IPS DF 6.9 (cell line): Measurements from ENCODE around the gene TNFAIP8L1.

Experiments used
- DNase-seq: peaks from one replicate; pipeline ENCODE4 v3.0.0-alpha.2; 2013; ENCODE audit warnings: low read depth, low spot score
- H3K27ac ChIP-seq: one replicate; pipeline ENCODE4 v1.5.1; 2013; ENCODE audit warnings: low read length, control low read depth
- H3K27me3 ChIP-seq: 2 replicates; pipeline ENCODE4 v1.6.1; 2013; ENCODE audit warnings: mild to moderate bottlenecking, low read length; ENCODE audit not compliant: control insufficient read depth, insufficient read depth
- H3K36me3 ChIP-seq: 2 replicates; pipeline ENCODE4 v1.6.1; 2013; ENCODE audit warnings: low read length; ENCODE audit not compliant: control insufficient read depth, insufficient read depth
- H3K4me1 ChIP-seq: 2 replicates; pipeline ENCODE4 v1.6.1; 2013; ENCODE audit warnings: low read length; ENCODE audit not compliant: control insufficient read depth, insufficient read depth
- H3K4me3 ChIP-seq: 2 replicates; pipeline ENCODE4 v1.5.1; 2013; ENCODE audit warnings: mild to moderate bottlenecking, low read length
- H3K9me3 ChIP-seq: 2 replicates; pipeline ENCODE4 v1.6.1; 2013; ENCODE audit warnings: low read length, inconsistent platforms; ENCODE audit not compliant: control insufficient read depth, insufficient read depth
- WGBS: extraction: QIAGEN DNeasy Blood & Tissue Kit; methylation state at CpG from one replicate; pipeline ENCODE4 v1.1.7; 2013; ENCODE audit warnings: mixed read lengths, missing lambda C conversion rate; ENCODE audit not compliant: insufficient read length, insufficient coverage; 5-methylcytosine and 5-hydroxymethylcytosine counted together

The TNFAIP8L1 gene

GRCh38 chr19:4636151-4636717 is 3.1 kb upstream of the TNFAIP8L1 start:
- no peaks in the 10 kb centered on the region for H3K36me3 ChIP-seq
- no peaks in the 10 kb centered on the region for H3K4me1 ChIP-seq
- peak overlapping the region; percentile 43; the same call in 1 of the 2 replicates for H3K4me3 ChIP-seq
- no peaks in the 10 kb centered on the region for H3K9me3 ChIP-seq
- no peaks in the 10 kb centered on the region for H3K27me3 ChIP-seq
- WGBS, result no CpG with 5 or more reads among the region's 43 CpGs
- H3K27ac ChIP-seq, result no peak overlapping the region
- no peak for DNase-seq

- H3K4me3 ChIP-seq, result no peak overlapping the region
These were observed 2.6 kb upstream of the TNFAIP8L1 start for GRCh38 chr19:4636761-4637160.

GRCh38 chr19:4638317-4638716 is 999 bp upstream of the TNFAIP8L1 start:
- no peaks in the 10 kb centered on the region for H3K4me1 ChIP-seq
- no CpG with 5 or more reads among the region's 11 CpGs for WGBS
- no peaks in the 10 kb centered on the region for H3K27me3 ChIP-seq
- H3K27ac ChIP-seq, result no peak overlapping the region
- no peak overlapping the region for H3K4me3 ChIP-seq
- no peaks in the 10 kb centered on the region for H3K36me3 ChIP-seq
- no peaks in the 10 kb centered on the region for H3K9me3 ChIP-seq
- DNase-seq, result no peak

More at GRCh38 chr19:4636761-4637160, 2.6 kb upstream of the TNFAIP8L1 start:
- Histone ChIP-seq H3K27ac (no peak overlapping the region), H3K27me3 (no peaks in the 10 kb centered on the region), H3K4me1 (no peaks in the 10 kb centered on the region), H3K9me3 (no peaks in the 10 kb centered on the region), H3K36me3 (no peaks in the 10 kb centered on the region)
- no CpG with 5 or more reads among the region's 8 CpGs for WGBS
- no peak for DNase-seq

- Histone ChIP-seq H3K27ac (no peak overlapping the region), H3K27me3 (no peaks in the 10 kb centered on the region), H3K9me3 (no peaks in the 10 kb centered on the region), H3K36me3 (no peaks in the 10 kb centered on the region), H3K4me1 (no peaks in the 10 kb centered on the region), H3K4me3 (peak overlapping the region; percentile 55)
- WGBS, result no CpG with 5 or more reads among the region's 39 CpGs
- DNase-seq, result no peak
These were observed 373 bp downstream of the TNFAIP8L1 start for GRCh38 chr19:4639531-4640246.

GRCh38 chr19:4640247-4641000 is 1.1 kb downstream of the TNFAIP8L1 start:
- Histone ChIP-seq H3K4me3 (no peak overlapping the region), H3K9me3 (no peaks in the 10 kb centered on the region), H3K27ac (no peak overlapping the region), H3K4me1 (no peaks in the 10 kb centered on the region), H3K27me3 (no peaks in the 10 kb centered on the region), H3K36me3 (no peaks in the 10 kb centered on the region)
- no CpG with 5 or more reads among the region's 17 CpGs for WGBS
- DNase-seq, result no peak

GRCh38 chr19:4641132-4641531 is 1.8 kb downstream of the TNFAIP8L1 start:
- DNase-seq, result no peak
- no CpG with 5 or more reads among the region's 14 CpGs for WGBS
- H3K27ac ChIP-seq, result no peak overlapping the region
- no peaks in the 10 kb centered on the region for H3K27me3 ChIP-seq
- H3K4me3 ChIP-seq, result no peak overlapping the region
- no peaks in the 10 kb centered on the region for H3K9me3 ChIP-seq
- no peaks in the 10 kb centered on the region for H3K36me3 ChIP-seq
- H3K4me1 ChIP-seq, result no peaks in the 10 kb centered on the region

GRCh38 chr19:4642625-4643024 is 3.3 kb downstream of the TNFAIP8L1 start:
- Histone ChIP-seq H3K9me3 (no peaks in the 10 kb centered on the region), H3K4me3 (no peak overlapping the region), H3K36me3 (no peaks in the 10 kb centered on the region), H3K27ac (no peak overlapping the region), H3K27me3 (no peaks in the 10 kb centered on the region), H3K4me1 (no peaks in the 10 kb centered on the region)
- no peak for DNase-seq
- WGBS, result no CpG with 5 or more reads among the region's 6 CpGs

GRCh38 chr19:4645718-4646117 is 6.4 kb downstream of the TNFAIP8L1 start:
- WGBS, result no CpG with 5 or more reads among the region's 4 CpGs

GRCh38 chr19:4647676-4648644 is 8.6 kb downstream of the TNFAIP8L1 start:
- no CpG with 5 or more reads among the region's 20 CpGs for WGBS
- H3K27ac ChIP-seq, result no peak overlapping the region
- no peak overlapping the region for H3K4me3 ChIP-seq
- no peaks in the 10 kb centered on the region for H3K4me1 ChIP-seq
- no peaks in the 10 kb centered on the region for H3K27me3 ChIP-seq
- no peak for DNase-seq
- H3K9me3 ChIP-seq, result no peaks in the 10 kb centered on the region
- peaks cover 5% of the 10 kb centered on the region; the same call in 1 of the 2 replicates for H3K36me3 ChIP-seq

More at GRCh38 chr19:4645718-4646117, 6.4 kb downstream of the TNFAIP8L1 start:
- Histone ChIP-seq H3K27me3 (no peaks in the 10 kb centered on the region), H3K4me3 (no peak overlapping the region), H3K36me3 (no peaks in the 10 kb centered on the region), H3K27ac (no peak overlapping the region), H3K9me3 (no peaks in the 10 kb centered on the region), H3K4me1 (no peaks in the 10 kb centered on the region)
- DNase-seq, result no peak
